Nephron progenitor cell (in vitro differentiated cells): Measurements from ENCODE around the gene LEMD3.

Experiments used
- DNase-seq: peaks from one replicate; pipeline ENCODE4 v3.0.0; 2021
- H3K27ac Mint-ChIP-seq: 2 replicates; pipeline ENCODE4 v1.8.0; 2021; ENCODE audit warnings: mild to moderate bottlenecking, moderate library complexity, mixed read lengths
- H3K27me3 Mint-ChIP-seq: 2 replicates; pipeline ENCODE4 v1.8.0; 2021; ENCODE audit warnings: mild to moderate bottlenecking, low read depth, mixed read lengths; ENCODE audit not compliant: poor library complexity
- H3K36me3 Mint-ChIP-seq: 2 replicates; pipeline ENCODE4 v1.8.0; 2021; ENCODE audit warnings: low read depth, mixed read lengths
- H3K4me1 Mint-ChIP-seq: 2 replicates; pipeline ENCODE4 v1.8.0; 2021; ENCODE audit warnings: mixed read lengths
- H3K4me3 Mint-ChIP-seq: 2 replicates; pipeline ENCODE4 v1.8.0; 2021; ENCODE audit warnings: mild to moderate bottlenecking, moderate library complexity, mixed read lengths
- H3K9me3 Mint-ChIP-seq: 2 replicates; pipeline ENCODE4 v1.8.0; 2021; ENCODE audit warnings: mild to moderate bottlenecking, moderate library complexity, mixed read lengths
- CTCF ChIP-seq: fragments of 200-600 bp; sonication (generic); IDR thresholded peaks from 2 replicates; pipeline ENCODE4 v1.5.0; 2021; ENCODE audit warnings: antibody characterized with exemption

LEMD3 gene

DNA sequence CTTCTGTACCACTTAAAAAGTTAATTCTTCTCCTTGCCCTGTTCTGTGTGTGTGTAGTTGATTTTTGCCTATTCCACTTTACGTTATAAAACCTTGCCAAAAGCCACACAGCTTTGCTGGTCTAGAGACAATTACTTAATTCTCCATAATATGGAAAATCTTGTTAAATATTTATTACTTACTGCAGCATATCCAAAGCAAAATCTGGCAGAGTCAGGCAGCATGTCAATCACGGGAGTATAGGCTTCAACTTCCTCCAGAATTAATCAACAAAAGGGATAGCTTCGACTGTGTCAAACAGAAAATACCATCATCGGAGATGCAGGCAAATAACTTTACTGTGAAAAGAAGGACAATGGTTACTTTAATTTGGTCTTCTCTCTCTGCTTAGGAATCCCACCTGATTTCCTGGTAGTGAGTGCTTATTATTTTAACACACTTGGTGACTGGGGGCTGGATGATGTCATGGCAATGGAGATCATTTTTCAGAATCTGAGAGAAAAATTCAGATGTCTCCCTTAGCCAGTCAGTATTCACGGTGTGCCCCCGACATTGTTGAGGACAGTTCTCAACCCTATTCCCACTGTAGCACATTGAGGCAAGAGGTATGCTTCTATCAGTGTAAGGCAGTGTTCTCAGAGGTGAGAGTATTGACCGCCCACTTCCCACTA is 105.4 kb downstream of the LEMD3 start:
- Mint-ChIP-seq H3K4me3 (no peak overlapping the region), H3K27ac (no peak overlapping the region), H3K27me3 (peaks cover 22% of the 10 kb centered on the region), H3K36me3 (no peaks in the 10 kb centered on the region), H3K9me3 (no peaks in the 10 kb centered on the region), H3K4me1 (peaks cover 12% of the 10 kb centered on the region)
- no peak for TF ChIP-seq CTCF
- no peak for DNase-seq

GRCh38 chr12:65275627-65276026 is 106.2 kb downstream of the LEMD3 start:
- Mint-ChIP-seq H3K4me3 (no peak overlapping the region), H3K27ac (no peak overlapping the region), H3K4me1 (peaks cover 19% of the 10 kb centered on the region), H3K9me3 (no peaks in the 10 kb centered on the region), H3K36me3 (no peaks in the 10 kb centered on the region), H3K27me3 (peaks cover 22% of the 10 kb centered on the region)
- no peak for TF ChIP-seq CTCF
- no peak for DNase-seq

DNA sequence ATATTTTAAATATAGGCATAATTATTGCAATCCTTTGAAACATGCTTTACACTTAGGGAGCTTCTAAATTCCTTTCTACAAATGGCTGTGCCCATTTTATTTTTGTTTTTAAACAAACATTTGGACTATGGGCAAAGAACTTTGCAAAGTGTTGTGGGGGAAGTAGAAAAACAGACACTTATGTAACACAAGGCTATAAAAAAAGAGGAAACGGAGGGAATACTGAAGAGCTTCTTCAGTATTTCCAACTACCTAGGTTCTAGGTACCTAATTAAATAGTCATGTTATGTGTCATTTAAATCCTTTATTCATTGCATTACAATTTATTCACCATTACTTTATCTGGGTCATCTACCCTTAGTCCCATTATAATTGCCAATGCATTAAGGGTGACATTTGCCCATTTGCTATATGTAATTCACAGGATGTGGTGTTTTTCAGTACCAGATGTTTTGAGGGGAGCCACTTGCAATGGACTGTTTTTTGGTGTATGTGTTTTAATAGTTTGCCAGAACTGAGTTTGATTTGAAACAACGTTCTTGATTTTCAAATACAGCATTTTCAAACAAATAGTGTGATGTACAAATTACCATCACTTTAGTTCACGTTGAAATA is 107.6 kb downstream of the LEMD3 start:
- H3K4me3 Mint-ChIP-seq, result no peak overlapping the region
- no peak for DNase-seq
- peaks cover 19% of the 10 kb centered on the region for H3K4me1 Mint-ChIP-seq
- H3K9me3 Mint-ChIP-seq, result no peaks in the 10 kb centered on the region
- no peak for TF ChIP-seq CTCF
- H3K27me3 Mint-ChIP-seq, result peaks cover 21% of the 10 kb centered on the region
- no peak overlapping the region for H3K27ac Mint-ChIP-seq
- H3K36me3 Mint-ChIP-seq, result no peaks in the 10 kb centered on the region

GRCh38 chr12:65277994-65278575 is 108.7 kb downstream of the LEMD3 start:
- peaks cover 19% of the 10 kb centered on the region for H3K4me1 Mint-ChIP-seq
- H3K27me3 Mint-ChIP-seq, result peaks cover 11% of the 10 kb centered on the region
- no peaks in the 10 kb centered on the region for H3K36me3 Mint-ChIP-seq
- no peak for TF ChIP-seq CTCF
- peak overlapping the region; percentile 81 for H3K4me3 Mint-ChIP-seq
- no peak for DNase-seq
- no peaks in the 10 kb centered on the region for H3K9me3 Mint-ChIP-seq
- no peak overlapping the region for H3K27ac Mint-ChIP-seq

DNA sequence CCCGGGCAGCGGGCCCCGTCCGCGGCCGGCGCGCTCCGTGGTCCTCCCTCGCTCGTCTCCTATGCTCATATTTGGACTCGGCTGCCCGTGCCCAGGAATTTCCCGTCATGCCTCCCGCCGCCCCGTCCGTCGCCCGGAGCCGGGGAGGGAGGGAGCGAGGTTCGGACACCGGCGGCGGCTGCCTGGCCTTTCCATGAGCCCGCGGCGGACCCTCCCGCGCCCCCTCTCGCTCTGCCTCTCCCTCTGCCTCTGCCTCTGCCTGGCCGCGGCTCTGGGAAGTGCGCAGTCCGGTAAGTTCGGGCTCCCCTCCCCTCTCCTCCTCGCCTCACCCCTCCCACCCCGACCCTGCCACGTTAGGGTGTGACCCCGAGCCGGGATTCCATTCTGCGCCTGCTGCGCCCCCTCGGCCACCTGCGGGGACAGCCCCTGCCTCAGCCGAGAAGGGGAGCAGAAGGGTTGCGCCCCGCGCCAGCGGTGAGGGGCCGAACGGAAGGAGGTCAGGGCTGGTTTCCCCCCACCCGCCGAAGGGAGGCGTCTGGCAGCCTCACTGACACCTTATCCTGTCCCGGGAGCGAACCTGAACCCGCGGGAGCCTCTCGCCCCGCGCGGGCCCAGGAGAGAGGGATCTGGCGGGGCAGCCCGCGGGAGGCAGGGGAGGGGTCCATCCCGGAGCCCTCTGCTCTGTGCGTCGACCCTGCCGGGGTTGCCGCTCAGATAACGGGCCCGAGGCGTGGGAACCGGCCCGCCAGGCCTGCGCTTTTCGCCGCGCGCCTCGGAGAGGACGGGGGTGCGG is 109.4 kb downstream of the LEMD3 start, which contains the start of gene MSRB3:
MSRB3 (plus strand) TSS at position 108 of the 793 bp plus-strand sequence. CDS start 29,897 bp downstream, outside the sequence.
- peaks cover 11% of the 10 kb centered on the region for H3K27me3 Mint-ChIP-seq
- peak within 1 kb of the TSS; percentile 81 for H3K4me3 Mint-ChIP-seq
- no peak within 1 kb of the TSS for H3K27ac Mint-ChIP-seq
- H3K36me3 Mint-ChIP-seq, result no peaks in the 10 kb centered on the region
- peak; percentile 84 for DNase-seq
- TF ChIP-seq CTCF, result peak; percentile 10
- no peaks in the 10 kb centered on the region for H3K9me3 Mint-ChIP-seq
- peaks cover 19% of the 10 kb centered on the region for H3K4me1 Mint-ChIP-seq
